ENCODE data around the gene RIN3. TPM values are rescaled to one million over a fixed set of nuclear protein-coding genes. Genes with fewer than 3 reads are reported as not detected.

The RIN3 gene
- total and polyA plus RNA-seq, 2 donors (not counting 3 experiments of a cell fraction or from before 2014, with no cell fraction given): 5.1 to 20.8 TPM

GRCh38 chr14:92494512-92494911 lies 19.1 kb upstream of the RIN3 start:
- no peaks in the 10 kb centered on the region for H3K4me1 ChIP-seq (ENCODE audit: control insufficient read depth, extremely low read depth, insufficient read depth, low read length)
- H3K79me2 ChIP-seq (ENCODE audit: control insufficient read depth, insufficient read depth, low read length): no peaks in the 10 kb centered on the region
- H4K20me1 ChIP-seq (replicated peaks; ENCODE audit: control insufficient read depth, extremely low read depth, insufficient read depth, low read length): no peaks in the 10 kb centered on the region
- H3K4me2 ChIP-seq (ENCODE audit: insufficient read depth, low read length): no peak overlapping the region
- DNase-seq (ENCODE audit: low read depth, low spot score) (no peak), FAIRE-seq (no peak)
- TF ChIP-seq EZH2 (IDR thresholded peaks at IDR 0.05; ENCODE audit: borderline replicate concordance, low read depth, low read length, severe bottlenecking) (no peak), MAX (IDR thresholded peaks at IDR 0.05; ENCODE audit: insufficient read depth, insufficient read length) (no peak), GATA2 (IDR thresholded peaks at IDR 0.05; ENCODE audit: insufficient read depth, insufficient read length, low read depth, low read length) (no peak), MYC (IDR thresholded peaks at IDR 0.05; ENCODE audit: low read depth, low read length) (no peak)
- H2AFZ ChIP-seq (ENCODE audit: low read depth, low read length): no peak overlapping the region
- ChIA-PET POLR2A (no interaction called here), CTCF (no interaction called here)
- no TSS peak for BruUV-seq (replicated peaks)
- dilution Hi-C loops (cut with MboI; ENCODE audit: extremely low pct_ligation_motif_present, low sequenced_read_pairs): no loop called here
- intact Hi-C loops (cut with micrococcal nuclease): no loop called here
- no peak overlapping the region for H3K9ac ChIP-seq (replicated peaks; ENCODE audit: extremely low read depth, insufficient read depth, low read length)
- H3K9me3 ChIP-seq (replicated peaks; ENCODE audit: control insufficient read depth, insufficient read depth, low read length): no peaks in the 10 kb centered on the region
- no peak overlapping the region for H3K27ac ChIP-seq (ENCODE audit: insufficient read depth, low read depth, low read length)
- peaks cover 0 to 3% of the 10 kb centered on the region in 2 experiments for H3K27me3 ChIP-seq (ENCODE audit: control insufficient read depth in 2 of 2, insufficient read depth in 2 of 2, low read length in 2 of 2)
- no peaks in the 10 kb centered on the region for H3K36me3 ChIP-seq (ENCODE audit: control insufficient read depth in 2 of 2, extremely low read depth in 1 of 2, insufficient read depth in 2 of 2, low read length in 2 of 2)
- no peak overlapping the region for H3K4me3 ChIP-seq (replicated peaks in 1 of 3; ENCODE audit: insufficient read depth in 1 of 3, low read depth in 1 of 3, low read length in 3 of 3)
- no peaks in the 10 kb centered on the region for H3K9me1 ChIP-seq (replicated peaks; ENCODE audit: control insufficient read depth, extremely low read depth, insufficient read depth, low read length)

GRCh38 chr14:92495027-92495426 lies 18.6 kb upstream of the RIN3 start:
- Histone ChIP-seq H3K4me2 (ENCODE audit: insufficient read depth, low read length) (no peak overlapping the region), H3K79me2 (ENCODE audit: control insufficient read depth, insufficient read depth, low read length) (no peaks in the 10 kb centered on the region), H3K4me3 (replicated peaks in 1 of 3; ENCODE audit: insufficient read depth in 1 of 3, low read depth in 1 of 3, low read length in 3 of 3) (no peak overlapping the region), H3K36me3 (ENCODE audit: control insufficient read depth in 2 of 2, extremely low read depth in 1 of 2, insufficient read depth in 2 of 2, low read length in 2 of 2) (no peaks in the 10 kb centered on the region), H4K20me1 (replicated peaks; ENCODE audit: control insufficient read depth, extremely low read depth, insufficient read depth, low read length) (no peaks in the 10 kb centered on the region), H3K27ac (ENCODE audit: insufficient read depth, low read depth, low read length) (no peak overlapping the region), H3K9me3 (replicated peaks; ENCODE audit: control insufficient read depth, insufficient read depth, low read length) (no peaks in the 10 kb centered on the region), H3K9ac (replicated peaks; ENCODE audit: extremely low read depth, insufficient read depth, low read length) (no peak overlapping the region), H2AFZ (ENCODE audit: low read depth, low read length) (no peak overlapping the region), H3K27me3 (ENCODE audit: control insufficient read depth in 2 of 2, insufficient read depth in 2 of 2, low read length in 2 of 2) (peaks cover 0 to 3% of the 10 kb centered on the region in 2 experiments), H3K9me1 (replicated peaks; ENCODE audit: control insufficient read depth, extremely low read depth, insufficient read depth, low read length) (no peaks in the 10 kb centered on the region), H3K4me1 (ENCODE audit: control insufficient read depth, extremely low read depth, insufficient read depth, low read length) (no peaks in the 10 kb centered on the region)
- DNase-seq (ENCODE audit: low read depth, low spot score): no peak
- FAIRE-seq: no peak
- intact Hi-C loops (cut with micrococcal nuclease) (no loop called here), dilution Hi-C loops (cut with MboI; ENCODE audit: extremely low pct_ligation_motif_present, low sequenced_read_pairs) (no loop called here)
- ChIA-PET POLR2A (no interaction called here), CTCF (no interaction called here)
- BruUV-seq (replicated peaks): no TSS peak
- TF ChIP-seq EZH2 (IDR thresholded peaks at IDR 0.05; ENCODE audit: borderline replicate concordance, low read depth, low read length, severe bottlenecking): no peak
- no peak for TF ChIP-seq POLR2AphosphoS5 (IDR thresholded peaks at IDR 0.05; ENCODE audit: insufficient read depth, low read depth, low read length)
- TF ChIP-seq FOS (IDR thresholded peaks at IDR 0.05; ENCODE audit: borderline replicate concordance, insufficient read depth, low read length): no peak
